HG03060 (cell line): ENCODE results near the gene OR5P2.
"Not testable (repeated sequence)": the region's sequence is repeated elsewhere in the genome, so short reads cannot be mapped to it uniquely, and the experiment has no call there.

Experiments used
- ATAC-seq: cut with Tn5 transposase; IDR thresholded peaks from one replicate; pipeline ENCODE4 v1.9.1; 2021; ENCODE audit warnings: low read depth, moderate number of reproducible peaks; ENCODE audit not compliant: unreplicated experiment

Gene OR5P2

GRCh38 chr11:7796842-7797241, at the start of gene OR5P2:
Gene OR5P2 (minus strand): TSS chr11:7796942. CDS start chr11:7796942, 0 bp downstream.
- ATAC-seq: no peak

DNA sequence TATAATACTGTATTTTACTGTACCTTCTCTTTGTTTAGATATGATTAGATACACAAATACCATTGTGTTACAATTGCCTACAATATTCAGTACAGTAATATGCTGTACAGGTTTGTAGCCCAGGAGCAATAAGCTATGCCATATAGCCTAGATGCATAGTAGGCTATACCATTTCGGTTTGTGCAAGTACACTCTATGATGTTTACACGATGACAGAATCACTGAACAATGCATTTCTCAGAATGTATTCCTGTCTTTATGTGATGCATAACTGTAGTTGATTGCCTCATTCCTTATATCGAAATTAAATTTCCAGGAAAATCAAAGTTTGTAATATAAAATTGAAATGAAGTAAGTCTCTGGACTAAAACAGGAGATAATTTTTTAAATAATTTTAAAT, 49.3 kb upstream of the OR5P2 start:
- ATAC-seq: no peak

DNA sequence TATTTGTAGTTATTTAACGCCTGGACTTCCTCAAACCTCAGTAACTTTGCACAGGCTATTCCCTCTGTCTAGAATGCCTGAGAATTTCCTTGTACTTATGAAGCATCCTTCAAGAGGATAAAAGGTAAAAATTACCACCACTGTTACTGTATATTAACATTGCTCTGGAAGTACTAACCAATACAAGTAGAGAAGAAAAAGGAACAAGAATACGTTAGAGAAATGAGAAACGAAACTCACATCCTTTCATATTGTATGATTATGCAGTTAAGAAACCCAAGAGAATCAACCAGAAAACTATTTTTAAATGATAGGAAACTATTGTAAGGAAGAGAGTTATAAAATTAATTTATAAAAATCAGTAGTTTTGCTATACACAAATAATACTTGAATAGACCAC, 48.2 kb upstream of the OR5P2 start:
- peak; percentile 52 for ATAC-seq

DNA sequence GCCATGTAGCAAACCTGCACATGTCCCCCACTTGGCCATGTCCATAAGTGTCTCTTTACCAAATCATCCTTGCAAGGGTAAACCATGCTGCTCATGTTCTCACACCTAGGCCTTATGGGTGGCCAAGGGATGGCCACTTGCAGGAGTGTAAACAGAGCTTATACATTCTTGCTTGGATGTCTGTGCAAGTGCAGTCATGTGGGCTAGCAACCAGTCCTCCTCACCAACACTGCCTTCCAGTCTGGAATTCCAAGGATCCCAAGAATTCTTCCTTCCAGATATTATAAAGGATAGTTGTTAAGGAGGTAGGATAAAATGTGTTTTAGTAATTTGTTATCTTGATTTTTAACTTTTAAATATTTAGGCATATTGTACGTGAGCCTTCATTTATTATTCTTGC, 47.8 kb upstream of the OR5P2 start:
- ATAC-seq: no peak

DNA sequence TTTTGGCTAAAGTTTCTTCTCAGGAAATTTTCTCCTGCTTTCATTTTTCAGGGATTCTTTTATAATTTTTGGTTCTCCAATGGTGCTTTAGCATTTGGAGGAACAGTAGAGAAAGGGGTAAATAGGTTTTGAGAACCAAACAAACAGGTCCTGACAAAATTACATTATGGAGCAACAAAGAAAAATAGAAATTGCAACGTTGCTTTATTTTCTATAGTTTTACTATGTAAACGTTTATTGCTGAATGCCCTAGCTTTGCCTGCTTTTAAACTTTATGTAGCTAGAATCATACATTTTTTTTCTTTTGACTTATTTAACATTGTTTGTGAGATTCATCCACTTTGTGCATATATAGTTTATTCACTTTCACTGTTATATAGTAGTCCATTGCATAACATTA, 43.8 kb upstream of the OR5P2 start:
- no peak for ATAC-seq

DNA sequence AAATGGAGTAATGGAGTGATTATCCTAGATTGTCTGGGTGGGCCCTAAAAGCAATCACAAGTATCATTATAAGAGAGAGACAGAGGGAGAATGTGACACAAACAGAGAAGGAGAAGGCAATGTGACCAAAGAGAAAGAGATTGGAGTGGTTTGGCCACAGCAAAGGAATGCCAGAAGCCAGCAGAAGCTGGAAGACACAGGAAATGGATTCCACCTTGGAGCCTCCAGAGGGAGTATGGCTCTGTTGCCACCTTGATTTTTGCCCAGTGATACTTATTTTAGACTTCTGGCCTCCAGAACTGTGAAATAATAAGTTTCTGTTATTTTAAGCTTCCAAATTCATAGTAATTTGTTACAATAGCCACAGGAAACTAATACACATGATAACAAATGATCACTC, 36.8 kb upstream of the OR5P2 start:
- no peak for ATAC-seq

- ATAC-seq: no peak
Measured at GRCh38 chr11:7830740-7831139, 34.0 kb upstream of the OR5P2 start, which contains the start of gene OR5P3. Gene OR5P3 (minus strand): TSS chr11:7830840.

DNA sequence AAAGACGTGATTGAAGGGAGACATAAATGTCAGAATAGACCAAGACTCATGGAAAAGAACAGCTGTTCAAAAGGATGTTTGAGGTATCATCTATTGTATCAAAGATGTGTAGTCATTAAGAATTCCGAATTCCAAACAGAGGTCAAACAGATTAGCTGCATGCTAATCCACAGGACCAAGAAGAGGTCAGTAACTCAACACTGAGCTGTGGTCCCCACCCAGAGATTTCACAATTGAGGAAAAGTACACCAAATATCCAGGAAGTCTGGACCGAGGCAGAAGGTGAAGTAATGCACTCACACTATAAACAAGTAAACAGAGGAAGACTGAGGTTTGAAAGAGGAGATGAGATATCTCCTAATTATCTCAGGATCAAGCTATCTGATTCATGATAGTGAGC, 29.6 kb upstream of the OR5P2 start:
- ATAC-seq: no peak

DNA sequence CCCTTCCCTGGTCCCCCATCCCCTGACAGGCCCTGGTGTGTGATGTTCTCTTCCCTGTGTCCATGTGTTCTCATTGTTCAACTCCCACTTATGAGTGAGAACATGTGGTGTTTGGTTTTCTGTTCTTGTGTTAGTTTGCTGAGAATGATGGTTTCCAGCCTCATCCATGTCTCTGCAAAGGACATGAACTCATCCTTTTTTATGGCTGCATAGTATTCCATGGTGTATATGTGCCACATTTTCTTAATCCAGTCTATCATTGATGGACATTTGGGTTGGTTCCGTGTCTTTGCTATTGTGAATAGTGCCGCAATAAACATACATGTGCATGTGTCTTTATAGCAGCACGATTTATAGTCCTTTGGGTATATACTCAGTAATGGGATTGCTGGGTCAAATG, 23.7 kb upstream of the OR5P2 start:
- ATAC-seq: not testable (repeated sequence)

DNA sequence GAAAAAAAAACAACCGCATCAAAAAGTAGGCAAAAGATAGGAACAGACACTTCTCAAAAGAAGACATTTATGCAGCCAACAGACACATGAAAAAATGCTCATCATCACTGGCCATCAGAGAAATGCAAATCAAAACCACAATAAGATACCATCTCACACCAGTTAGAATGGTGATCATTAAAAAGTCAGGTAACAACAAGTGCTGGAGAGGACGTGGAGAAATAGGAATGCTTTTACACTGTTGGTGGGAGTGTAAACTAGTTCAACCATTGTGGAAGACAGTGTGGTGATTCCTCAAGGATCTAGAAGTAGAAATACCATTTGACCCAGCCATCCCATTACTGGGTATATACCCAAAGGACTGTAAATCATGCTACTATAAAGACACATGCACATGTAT, 18.2 kb upstream of the OR5P2 start:
- not testable (repeated sequence) for ATAC-seq

- ATAC-seq: not testable (repeated sequence)
Measured at GRCh38 chr11:7810301-7810700, 13.6 kb upstream of the OR5P2 start.

DNA sequence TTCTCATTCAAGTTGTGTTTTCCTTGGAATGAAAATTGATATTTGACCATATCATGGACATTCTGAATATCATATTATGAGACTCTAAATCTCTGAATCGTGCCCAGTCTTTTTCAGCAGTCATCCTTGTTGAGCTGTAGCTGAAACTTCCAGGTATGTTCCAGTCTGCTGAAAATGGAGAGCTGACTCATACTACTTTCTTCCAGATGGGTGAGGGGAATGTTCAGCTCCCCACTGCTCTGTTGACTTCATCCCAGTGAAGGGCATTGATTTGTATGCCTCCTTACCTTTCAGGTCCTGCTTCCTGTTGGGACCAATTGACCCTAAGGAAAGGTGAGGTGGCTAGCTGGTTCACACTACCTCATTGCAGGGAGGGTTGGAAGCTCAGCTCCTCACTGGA, 3.5 kb downstream of the OR5P2 start:
- ATAC-seq: no peak

- peak; percentile 99 for ATAC-seq
Measured at GRCh38 chr11:7787239-7787638, 9.5 kb downstream of the OR5P2 start.

- ATAC-seq: no peak
Measured at GRCh38 chr11:7775689-7776088, 21.1 kb downstream of the OR5P2 start.

GRCh38 chr11:7764301-7764700, 32.4 kb downstream of the OR5P2 start:
- not testable (repeated sequence) for ATAC-seq

GRCh38 chr11:7759010-7759409, 37.7 kb downstream of the OR5P2 start:
- no peak for ATAC-seq

DNA sequence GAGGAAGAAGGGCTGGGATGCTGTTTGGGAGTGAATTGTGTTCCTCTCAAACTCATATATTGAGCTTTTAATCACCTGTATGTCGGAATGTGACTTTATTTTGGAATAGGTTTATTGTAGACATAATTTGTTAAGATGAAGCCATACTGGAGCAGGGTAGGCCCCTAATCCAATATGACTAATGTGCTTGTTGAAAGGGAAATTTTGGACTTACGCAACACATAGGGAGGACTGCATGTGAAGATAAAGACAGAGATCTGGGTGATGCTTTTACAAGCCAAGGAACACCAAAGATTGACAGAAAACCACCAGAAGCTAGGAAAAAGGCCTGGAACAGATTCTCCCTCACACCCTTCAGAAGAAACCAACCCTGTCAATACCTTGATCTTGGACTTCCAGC, 47.3 kb downstream of the OR5P2 start:
- no peak for ATAC-seq
